A673 (cell line): Measurements from ENCODE around the gene RASL12.

Experiments used
- CTCF ChIP-seq: fragments of 300-800, 200-600 bp; sonication (generic); conservative IDR thresholded peaks from 2 replicates; pipeline ENCODE4 v1.5.1; 2017; ENCODE audit warnings: low read depth, mild to moderate bottlenecking, antibody characterized with exemption, low read length, moderate library complexity, mixed read lengths
- EZH2 ChIP-seq: fragments of 200-600 bp; sonication (generic); IDR thresholded peaks from 2 replicates; pipeline ENCODE4 v1.6.1; 2017; ENCODE audit warnings: borderline replicate concordance, low read depth, mild to moderate bottlenecking, mixed read lengths, antibody characterized with exemption, low read length; ENCODE audit not compliant: poor library complexity, severe bottlenecking

DNA sequence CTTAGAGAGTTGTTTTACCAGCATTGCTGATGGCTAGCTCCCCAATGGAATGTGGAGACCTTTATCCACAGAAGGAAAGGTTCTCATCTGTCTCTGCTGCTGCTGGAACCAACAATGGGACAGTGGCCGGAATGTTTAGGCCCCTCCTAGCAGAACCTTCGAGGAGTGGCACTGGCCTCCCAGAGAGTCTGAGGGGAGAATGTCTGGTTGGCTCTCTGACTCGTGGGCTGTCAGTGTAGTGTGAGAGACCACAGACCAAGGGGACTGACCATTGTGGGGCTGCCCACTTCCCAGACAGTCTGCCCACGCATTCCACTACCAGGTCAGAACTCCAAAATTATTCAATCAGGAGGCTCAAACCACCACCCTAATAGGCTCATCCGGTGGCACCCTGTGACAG lies 5.1 kb downstream of the RASL12 start:
- no peak for TF ChIP-seq CTCF
- TF ChIP-seq EZH2, result no peak
